T-cell (primary cell): ENCODE data around the gene VPS18. TPM values are rescaled to one million over a fixed set of nuclear protein-coding genes. Genes with fewer than 3 reads are reported as not detected.

Experiments used
- ATAC-seq, 4 experiments: fragments of 200-7000 bp in 3 of 4; fragments of 150-1000 bp in 1 of 4; cut with Tn5 transposase; replicated peaks in 1 of 4; 1 replicate in 3 of 4; 2 replicates in 1 of 4; pipeline ENCODE4 v1.10.0; 2021; ENCODE audit warnings: moderate library complexity in 3 of 4, mild to moderate bottlenecking in 2 of 4, moderate number of reproducible peaks in 1 of 4
- CTCF ChIA-PET, 2 donors: fragments of 300-600 bp; sonication (Branson Sonifier 250); formaldehyde crosslinking; loops; one replicate each; lab custom pipeline; 2022; ENCODE audit warnings: antibody characterized with exemption in 2 of 2; lab: Charles Lee
- POLR2A ChIA-PET, 2 donors: fragments of 300-600 bp; sonication (Branson Sonifier 250); formaldehyde crosslinking; loops; one replicate each; lab custom pipeline; 2022; ENCODE audit warnings: antibody characterized with exemption in 2 of 2; lab: Charles Lee
- DNase-seq, 35 experiments: peaks; one replicate each; pipeline versions ENCODE4 v3.0.0 to v3.0.0-alpha.2; 2013 to 2023
- H3K27ac ChIP-seq: one replicate; pipeline ENCODE4 v1.5.1; 2013; ENCODE audit warnings: low read length
- H3K27me3 ChIP-seq, 2 experiments: replicated peaks in 1 of 2; 1 replicate in 1 of 2; 2 replicates in 1 of 2; pipeline versions ENCODE4 v1.6.1 to v1.7.0; 2013; ENCODE audit warnings: low read length in 1 of 2, mixed read lengths in 1 of 2; ENCODE audit not compliant: control insufficient read depth in 2 of 2, insufficient read depth in 2 of 2; ENCODE audit errors: extremely low read depth in 1 of 2
- H3K36me3 ChIP-seq, 2 donors: 1 replicate in 1 of 2; 2 replicates in 1 of 2; pipeline versions ENCODE4 v1.6.1 to v1.7.0; 2013; ENCODE audit warnings: low read length in 1 of 2; ENCODE audit not compliant: control insufficient read depth in 2 of 2, insufficient read depth in 1 of 2; ENCODE audit errors: extremely low read depth in 1 of 2
- H3K4me1 ChIP-seq, 2 experiments: 1 replicate in 1 of 2; 2 replicates in 1 of 2; pipeline versions ENCODE4 v1.6.1 to v1.7.0; 2013; ENCODE audit warnings: low read length in 2 of 2, mixed read lengths in 1 of 2; ENCODE audit not compliant: insufficient read depth in 2 of 2, control insufficient read depth in 1 of 2; ENCODE audit errors: extremely low read depth in 1 of 2
- H3K4me3 ChIP-seq, 2 donors: 1 replicate in 1 of 2; 2 replicates in 1 of 2; pipeline versions ENCODE4 v1.5.1 to v1.7.0; 2013; ENCODE audit warnings: mild to moderate bottlenecking in 2 of 2, low read length in 1 of 2, moderate library complexity in 1 of 2; ENCODE audit not compliant: control insufficient read depth in 1 of 2; ENCODE audit errors: extremely low read depth in 1 of 2
- H3K9me3 ChIP-seq: 2 replicates; pipeline ENCODE4 v1.7.0; 2013
- H3K27ac Mint-ChIP-seq, 2 donors: one replicate each; pipeline ENCODE4 v1.8.0; 2020 to 2021; ENCODE audit warnings: mild to moderate bottlenecking in 2 of 2, mixed read lengths in 2 of 2
- H3K27me3 Mint-ChIP-seq, 2 donors: one replicate each; pipeline ENCODE4 v1.8.0; 2021 to 2022; ENCODE audit warnings: mixed read lengths in 2 of 2
- H3K36me3 Mint-ChIP-seq: one replicate; pipeline ENCODE4 v1.8.0; 2021; ENCODE audit warnings: mixed read lengths
- H3K4me1 Mint-ChIP-seq, 3 donors: one replicate each; pipeline ENCODE4 v1.8.0; 2020 to 2022; ENCODE audit warnings: mixed read lengths in 3 of 3, mild to moderate bottlenecking in 1 of 3
- H3K4me3 Mint-ChIP-seq, 3 donors: one replicate each; pipeline ENCODE4 v1.8.0; 2020 to 2022; ENCODE audit warnings: mild to moderate bottlenecking in 3 of 3, mixed read lengths in 3 of 3, moderate library complexity in 3 of 3
- H3K9me3 Mint-ChIP-seq, 3 donors: one replicate each; pipeline ENCODE4 v1.8.0; 2020 to 2022; ENCODE audit warnings: mixed read lengths in 3 of 3
- WGBS: methylation state at CpG from one replicate; pipeline ENCODE4 v1.1.5; 2013; ENCODE audit warnings: missing lambda C conversion rate; ENCODE audit not compliant: insufficient coverage; 5-methylcytosine and 5-hydroxymethylcytosine counted together
- total RNA-seq, 35 experiments: library from RNA in 6 of 35; stranded (reverse) in 6 of 35; fragments of 120-200 nt in 1 of 35; gene quantifications; one replicate each; pipeline versions ENCODE4 v1.2.1 to v1.2.4 and lab custom pipeline; 2013 to 2026

VPS18 gene
- total RNA-seq, 5 donors from 2014 or later (not counting 1 experiment from before 2014, with no cell fraction given), result 16.2 to 23.4 (median 21.3) TPM

DNA sequence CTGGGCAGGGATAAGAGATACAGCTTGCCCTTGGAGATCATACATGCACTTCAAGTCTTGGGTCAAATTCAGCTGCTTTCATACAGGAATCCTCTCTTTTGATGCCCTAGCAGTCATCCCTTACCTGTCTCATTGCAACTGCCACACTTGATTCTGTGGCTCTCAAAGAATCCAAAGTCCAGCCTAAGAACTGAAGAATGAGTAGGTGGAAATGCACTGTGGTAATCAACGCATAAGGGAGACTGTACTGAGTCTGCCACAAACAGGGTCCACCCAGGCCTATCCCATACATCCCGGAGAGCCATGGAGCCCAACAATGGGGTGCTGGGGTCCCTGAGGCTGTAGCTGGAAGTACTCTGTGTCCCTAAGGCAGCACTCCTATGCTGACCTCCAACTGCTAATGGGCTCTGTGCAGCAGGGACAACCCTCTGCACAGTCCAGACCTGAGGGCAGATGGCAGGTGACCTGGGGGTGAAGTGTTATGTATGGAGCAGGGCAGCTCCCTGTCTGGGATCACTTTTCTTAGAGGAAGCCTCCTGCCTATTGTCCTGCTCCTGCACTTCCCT lies 1.7 kb upstream of the VPS18 start:
- H3K27me3 ChIP-seq, result no peaks in the 10 kb centered on the region
- no peaks in the 10 kb centered on the region for H3K9me3 Mint-ChIP-seq
- ATAC-seq, result no peak
- ChIA-PET CTCF (interaction anchor here (0.5 to 2.4 kb wide), 9 partner anchors 8 to 442 kb away, joined by 3 to 45 read pairs (median 4); partner anchors contain the start of genes CHP1 (in 1 of the 2) and EXD1 (in 1 of the 2)), POLR2A (no interaction called here)
- H3K9me3 ChIP-seq, result no peaks in the 10 kb centered on the region
- peaks cover 6% of the 10 kb centered on the region in 2 donors for H3K36me3 ChIP-seq
- peaks cover 5% of the 10 kb centered on the region for H3K36me3 Mint-ChIP-seq
- no peak overlapping the region for H3K27ac ChIP-seq
- DNase-seq, result no peak
- no CpG with 5 or more reads among the region's 2 CpGs for WGBS
- H3K4me3 ChIP-seq, result no peak overlapping the region
- peaks cover 11 to 33% of the 10 kb centered on the region in 2 experiments for H3K4me1 ChIP-seq
- no peak overlapping the region for H3K27ac Mint-ChIP-seq
- H3K4me1 Mint-ChIP-seq, result peaks cover 30 to 38% (median 32%) of the 10 kb centered on the region in 3 donors
- no peaks in the 10 kb centered on the region for H3K27me3 Mint-ChIP-seq
- H3K4me3 Mint-ChIP-seq, result no peak overlapping the region

DNA sequence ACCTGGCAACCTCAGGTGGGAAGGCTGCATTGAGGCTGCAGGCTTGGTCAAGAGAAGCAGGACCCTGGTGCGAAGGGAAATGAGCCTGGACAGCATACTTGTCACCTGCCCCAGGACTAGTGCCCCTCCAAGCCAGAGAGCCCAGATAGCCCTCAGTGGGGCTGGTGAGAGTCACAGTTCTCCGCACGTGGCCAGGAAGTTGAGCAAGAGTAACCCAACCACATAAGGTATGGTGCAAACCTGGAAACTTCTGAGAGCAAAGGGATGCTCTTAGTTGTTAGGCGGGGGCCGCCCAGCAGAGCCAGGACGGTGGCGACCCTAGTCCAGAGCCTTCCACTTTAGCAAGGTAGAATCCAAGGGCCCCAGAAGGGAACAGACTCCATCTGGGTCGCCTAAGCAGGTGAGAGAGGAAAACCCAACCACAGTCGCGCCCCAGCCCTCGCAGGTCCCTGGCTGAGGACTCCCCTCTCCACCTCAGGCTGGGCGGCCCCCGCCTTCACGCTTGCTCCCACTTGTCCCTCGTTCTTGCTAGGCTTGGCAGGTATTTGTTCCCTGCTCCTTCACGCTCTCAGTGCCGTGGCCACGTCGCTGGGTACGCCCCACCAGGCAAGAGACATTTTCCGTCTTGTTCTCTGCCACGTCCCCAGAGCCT lies 1.1 kb upstream of the VPS18 start:
- Mint-ChIP-seq H3K4me1 (peaks cover 32 to 41% (median 33%) of the 10 kb centered on the region in 3 donors), H3K4me3 (peak overlapping the region in 2 of 3 donors; percentile 99), H3K9me3 (no peaks in the 10 kb centered on the region), H3K27me3 (no peaks in the 10 kb centered on the region), H3K27ac (peak overlapping the region; percentile 91 to 95), H3K36me3 (peaks cover 8% of the 10 kb centered on the region)
- ChIA-PET POLR2A (no interaction called here), CTCF (interaction anchor here (0.6 to 4.9 kb wide), 6 partner anchors 12 to 324 kb away, joined by 14 to 127 read pairs (median 42); partner anchors contain the start of gene RPUSD2 (in 1 of the 2))
- DNase-seq, result peak in 2 of 35 experiments; percentile 5 to 19
- Histone ChIP-seq H3K4me1 (peaks cover 11 to 33% of the 10 kb centered on the region in 2 experiments), H3K27me3 (no peaks in the 10 kb centered on the region), H3K36me3 (peaks cover 6 to 10% of the 10 kb centered on the region in 2 donors), H3K4me3 (no peak overlapping the region), H3K27ac (no peak overlapping the region), H3K9me3 (no peaks in the 10 kb centered on the region)
- ATAC-seq, result no peak
- 78% methylated on average over 15 of the region's 22 CpGs for WGBS

DNA sequence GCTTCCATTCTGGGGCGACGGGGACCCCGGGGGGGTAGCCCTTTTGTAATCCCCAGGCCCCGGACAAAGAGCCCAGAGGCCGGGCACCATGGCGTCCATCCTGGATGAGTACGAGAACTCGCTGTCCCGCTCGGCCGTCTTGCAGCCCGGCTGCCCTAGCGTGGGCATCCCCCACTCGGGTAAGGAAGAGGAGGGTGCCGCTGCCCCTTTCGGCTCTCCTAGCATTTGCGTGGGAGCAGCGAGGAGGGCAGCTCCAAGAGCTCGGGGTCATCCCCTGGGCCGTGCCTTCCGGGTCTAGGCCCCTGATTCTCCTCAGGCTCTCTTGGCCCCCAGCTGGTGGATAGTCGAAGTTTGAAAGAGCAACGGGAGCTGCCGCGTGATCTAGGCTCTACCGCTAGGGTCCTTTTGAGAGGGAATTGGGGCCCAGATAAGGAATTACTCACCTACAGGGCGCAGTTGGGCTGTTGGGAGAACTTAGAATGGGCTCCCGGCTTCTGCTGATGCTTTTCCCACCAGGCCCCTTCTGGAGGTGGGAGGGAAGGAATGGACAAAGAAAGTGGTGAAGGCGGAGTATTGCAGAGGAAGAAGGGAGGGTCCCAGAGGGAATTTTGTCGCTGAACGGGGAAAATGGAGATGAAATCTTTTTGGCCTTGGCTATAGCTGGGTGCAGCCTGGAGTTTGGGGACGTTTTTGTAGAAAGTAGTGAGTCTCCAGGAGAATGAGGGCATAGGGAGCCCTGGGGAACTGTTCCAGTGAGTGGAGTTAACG lies 615 bp downstream of the VPS18 start:
- Mint-ChIP-seq H3K9me3 (no peaks in the 10 kb centered on the region), H3K27ac (peak overlapping the region; percentile 67 to 95), H3K27me3 (no peaks in the 10 kb centered on the region), H3K36me3 (peaks cover 15% of the 10 kb centered on the region), H3K4me1 (peaks cover 32 to 43% (median 33%) of the 10 kb centered on the region in 3 donors), H3K4me3 (peak overlapping the region; percentile 99)
- ATAC-seq, result peak; percentile 35 to 53 (median 48)
- CTCF ChIA-PET, result interaction anchor here (0.5 to 4.9 kb wide), 28 partner anchors 8 to 336 kb away, joined by 3 to 127 read pairs (median 3); partner anchors contain the start of genes CCDC32 (in 1 of the 2), CHAC1 (in 1 of the 2), CHP1 (in 1 of the 2) and DNAJC17 (in 1 of the 2)
- H3K4me3 ChIP-seq, result peak overlapping the region; percentile 87 to 91
- POLR2A ChIA-PET, result interaction anchor here (0.6 to 0.8 kb wide), 3 partner anchors 69 to 759 kb away, joined by 4 to 6 read pairs (median 6); no protein-coding TSS in a partner anchor
- H3K36me3 ChIP-seq, result peaks cover 14 to 23% of the 10 kb centered on the region in 2 donors
- 3% methylated on average over 30 of the region's 33 CpGs for WGBS
- H3K27me3 ChIP-seq, result no peaks in the 10 kb centered on the region
- peak overlapping the region; percentile 76 for H3K27ac ChIP-seq
- peaks cover 11 to 33% of the 10 kb centered on the region in 2 experiments for H3K4me1 ChIP-seq
- no peaks in the 10 kb centered on the region for H3K9me3 ChIP-seq
- peak in 33 of 35 experiments; percentile 36 to 73 (median 54) for DNase-seq

DNA sequence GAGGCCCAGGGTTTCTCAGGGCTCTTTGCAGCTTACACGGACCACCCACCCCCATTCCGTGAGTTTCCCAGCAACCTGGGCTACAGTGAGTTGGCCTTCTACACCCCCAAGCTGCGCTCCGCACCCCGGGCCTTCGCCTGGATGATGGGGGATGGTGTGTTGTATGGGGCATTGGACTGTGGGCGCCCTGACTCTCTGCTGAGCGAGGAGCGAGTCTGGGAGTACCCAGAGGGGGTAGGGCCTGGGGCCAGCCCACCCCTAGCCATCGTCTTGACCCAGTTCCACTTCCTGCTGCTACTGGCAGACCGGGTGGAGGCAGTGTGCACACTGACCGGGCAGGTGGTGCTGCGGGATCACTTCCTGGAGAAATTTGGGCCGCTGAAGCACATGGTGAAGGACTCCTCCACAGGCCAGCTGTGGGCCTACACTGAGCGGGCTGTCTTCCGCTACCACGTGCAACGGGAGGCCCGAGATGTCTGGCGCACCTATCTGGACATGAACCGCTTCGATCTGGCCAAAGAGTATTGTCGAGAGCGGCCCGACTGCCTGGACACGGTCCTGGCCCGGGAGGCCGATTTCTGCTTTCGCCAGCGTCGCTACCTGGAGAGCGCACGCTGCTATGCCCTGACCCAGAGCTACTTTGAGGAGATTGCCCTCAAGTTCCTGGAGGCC lies 5.4 kb downstream of the VPS18 start:
- no peak overlapping the region for H3K27ac Mint-ChIP-seq
- H3K27me3 Mint-ChIP-seq, result no peaks in the 10 kb centered on the region
- ChIA-PET POLR2A (no interaction called here), CTCF (interaction anchor here in 1 of 2 donors (1.8 kb wide), 1 partner anchor 42 kb away, joined by 5 read pairs; no protein-coding TSS in a partner anchor)
- Histone ChIP-seq H3K4me3 (no peak overlapping the region), H3K9me3 (no peaks in the 10 kb centered on the region), H3K36me3 (peaks cover 28 to 52% of the 10 kb centered on the region in 2 donors), H3K27ac (no peak overlapping the region), H3K27me3 (no peaks in the 10 kb centered on the region), H3K4me1 (peaks cover 16 to 39% of the 10 kb centered on the region in 2 experiments)
- H3K36me3 Mint-ChIP-seq, result peaks cover 41% of the 10 kb centered on the region
- H3K9me3 Mint-ChIP-seq, result no peaks in the 10 kb centered on the region
- no peak for DNase-seq
- no peak for ATAC-seq
- peaks cover 32 to 46% (median 40%) of the 10 kb centered on the region in 3 donors for H3K4me1 Mint-ChIP-seq
- H3K4me3 Mint-ChIP-seq, result no peak overlapping the region
- 94% methylated on average over 24 of the region's 33 CpGs for WGBS

DNA sequence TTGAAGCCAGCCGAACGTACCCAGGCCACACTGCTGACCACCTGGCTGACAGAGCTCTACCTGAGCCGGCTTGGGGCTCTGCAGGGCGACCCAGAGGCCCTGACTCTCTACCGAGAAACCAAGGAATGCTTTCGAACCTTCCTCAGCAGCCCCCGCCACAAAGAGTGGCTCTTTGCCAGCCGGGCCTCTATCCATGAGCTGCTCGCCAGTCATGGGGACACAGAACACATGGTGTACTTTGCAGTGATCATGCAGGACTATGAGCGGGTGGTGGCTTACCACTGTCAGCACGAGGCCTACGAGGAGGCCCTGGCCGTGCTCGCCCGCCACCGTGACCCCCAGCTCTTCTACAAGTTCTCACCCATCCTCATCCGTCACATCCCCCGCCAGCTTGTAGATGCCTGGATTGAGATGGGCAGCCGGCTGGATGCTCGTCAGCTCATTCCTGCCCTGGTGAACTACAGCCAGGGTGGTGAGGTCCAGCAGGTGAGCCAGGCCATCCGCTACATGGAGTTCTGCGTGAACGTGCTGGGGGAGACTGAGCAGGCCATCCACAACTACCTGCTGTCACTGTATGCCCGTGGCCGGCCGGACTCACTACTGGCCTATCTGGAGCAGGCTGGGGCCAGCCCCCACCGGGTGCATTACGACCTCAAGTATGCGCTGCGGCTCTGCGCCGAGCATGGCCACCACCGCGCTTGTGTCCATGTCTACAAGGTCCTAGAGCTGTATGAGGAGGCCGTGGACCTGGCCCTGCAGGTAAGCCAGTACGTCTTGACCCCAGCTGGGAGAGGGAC lies 6.2 kb downstream of the VPS18 start:
- Mint-ChIP-seq H3K4me1 (peaks cover 28 to 41% (median 34%) of the 10 kb centered on the region in 3 donors), H3K4me3 (no peak overlapping the region), H3K27me3 (no peaks in the 10 kb centered on the region), H3K27ac (no peak overlapping the region), H3K36me3 (peaks cover 41% of the 10 kb centered on the region), H3K9me3 (no peaks in the 10 kb centered on the region)
- CTCF ChIA-PET, result interaction anchor here (0.7 to 1.8 kb wide), 3 partner anchors 8 to 288 kb away, joined by 3 to 5 read pairs (median 4); no protein-coding TSS in a partner anchor
- no peak overlapping the region for H3K27ac ChIP-seq
- POLR2A ChIA-PET, result interaction anchor here (0.5 to 0.6 kb wide), 2 partner anchors 53 to 282 kb away, joined by 5 to 7 read pairs; partner anchors contain the start of gene CHAC1 (in 1 of the 2)
- no peaks in the 10 kb centered on the region for H3K9me3 ChIP-seq
- no peak for ATAC-seq
- H3K27me3 ChIP-seq, result no peaks in the 10 kb centered on the region
- H3K36me3 ChIP-seq, result peaks cover 28 to 54% of the 10 kb centered on the region in 2 donors
- H3K4me1 ChIP-seq, result peaks cover 11 to 31% of the 10 kb centered on the region in 2 experiments
- H3K4me3 ChIP-seq, result no peak overlapping the region
- WGBS, result 97% methylated on average over 24 of the region's 36 CpGs
- DNase-seq, result no peak
